ENCODE data around the gene IFNA16.

Gene IFNA16

DNA sequence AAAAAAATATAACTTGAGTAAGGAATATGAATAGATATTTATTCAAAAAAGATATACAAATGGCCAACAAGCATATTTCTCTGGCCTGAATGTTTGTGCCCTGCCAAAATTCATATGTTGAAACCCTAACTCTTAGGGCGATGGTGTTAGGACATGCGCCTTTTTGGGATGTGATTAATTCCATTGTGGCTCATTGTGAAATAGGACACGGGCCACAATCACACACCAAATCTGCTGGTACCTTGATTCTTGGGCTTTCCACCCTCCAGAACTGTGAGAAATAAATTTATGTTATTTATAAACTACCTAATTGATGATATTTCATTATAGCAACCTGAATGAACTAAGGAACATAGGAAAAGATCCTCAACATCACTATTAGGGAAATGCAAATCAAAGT is 45.0 kb downstream of the IFNA16 start:
- ChIA-PET POLR2A (no interaction called here), CTCF (no interaction called here)
- no peaks in the 10 kb centered on the region for H3K36me3 ChIP-seq (ENCODE audit: control insufficient read depth in 2 of 2, insufficient read depth in 1 of 2, low read length in 2 of 2)
- no peak overlapping the region for H3K27ac ChIP-seq (ENCODE audit: extremely low read depth, low read depth, low read length)
- no peaks in the 10 kb centered on the region for H3K9me3 ChIP-seq (ENCODE audit: control insufficient read depth, insufficient read depth, low read depth, low read length)
- TF ChIP-seq ZNF366 (tag by site-specific recombination; conservative IDR thresholded peaks at IDR 0.05) (no peak), MYNN (tag by site-specific recombination; IDR thresholded peaks at IDR 0.05; ENCODE audit: borderline replicate concordance) (no peak), ZNF202 (tag by site-specific recombination; IDR thresholded peaks at IDR 0.05; ENCODE audit: borderline replicate concordance) (no peak), RBAK (tag by site-specific recombination; IDR thresholded peaks at IDR 0.05) (no peak), KLF9 (tag by site-specific recombination; IDR thresholded peaks at IDR 0.05; ENCODE audit: low read depth) (no peak), ZSCAN23 (tag by site-specific recombination; IDR thresholded peaks at IDR 0.05) (no peak), OSR2 (tag by site-specific recombination; IDR thresholded peaks at IDR 0.05) (no peak), ZNF155 (tag by site-specific recombination; IDR thresholded peaks at IDR 0.05) (no peak), ZNF549 (tag by site-specific recombination; IDR thresholded peaks at IDR 0.05) (no peak)
- TF ChIP-seq, protein P1, sequence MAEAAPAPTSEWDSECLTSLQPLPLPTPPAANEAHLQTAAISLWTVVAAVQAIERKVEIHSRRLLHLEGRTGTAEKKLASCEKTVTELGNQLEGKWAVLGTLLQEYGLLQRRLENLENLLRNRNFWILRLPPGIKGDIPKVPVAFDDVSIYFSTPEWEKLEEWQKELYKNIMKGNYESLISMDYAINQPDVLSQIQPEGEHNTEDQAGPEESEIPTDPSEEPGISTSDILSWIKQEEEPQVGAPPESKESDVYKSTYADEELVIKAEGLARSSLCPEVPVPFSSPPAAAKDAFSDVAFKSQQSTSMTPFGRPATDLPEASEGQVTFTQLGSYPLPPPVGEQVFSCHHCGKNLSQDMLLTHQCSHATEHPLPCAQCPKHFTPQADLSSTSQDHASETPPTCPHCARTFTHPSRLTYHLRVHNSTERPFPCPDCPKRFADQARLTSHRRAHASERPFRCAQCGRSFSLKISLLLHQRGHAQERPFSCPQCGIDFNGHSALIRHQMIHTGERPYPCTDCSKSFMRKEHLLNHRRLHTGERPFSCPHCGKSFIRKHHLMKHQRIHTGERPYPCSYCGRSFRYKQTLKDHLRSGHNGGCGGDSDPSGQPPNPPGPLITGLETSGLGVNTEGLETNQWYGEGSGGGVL (tag by site-specific recombination; IDR thresholded peaks at IDR 0.05) = no peak
- TF ChIP-seq, protein P2, sequence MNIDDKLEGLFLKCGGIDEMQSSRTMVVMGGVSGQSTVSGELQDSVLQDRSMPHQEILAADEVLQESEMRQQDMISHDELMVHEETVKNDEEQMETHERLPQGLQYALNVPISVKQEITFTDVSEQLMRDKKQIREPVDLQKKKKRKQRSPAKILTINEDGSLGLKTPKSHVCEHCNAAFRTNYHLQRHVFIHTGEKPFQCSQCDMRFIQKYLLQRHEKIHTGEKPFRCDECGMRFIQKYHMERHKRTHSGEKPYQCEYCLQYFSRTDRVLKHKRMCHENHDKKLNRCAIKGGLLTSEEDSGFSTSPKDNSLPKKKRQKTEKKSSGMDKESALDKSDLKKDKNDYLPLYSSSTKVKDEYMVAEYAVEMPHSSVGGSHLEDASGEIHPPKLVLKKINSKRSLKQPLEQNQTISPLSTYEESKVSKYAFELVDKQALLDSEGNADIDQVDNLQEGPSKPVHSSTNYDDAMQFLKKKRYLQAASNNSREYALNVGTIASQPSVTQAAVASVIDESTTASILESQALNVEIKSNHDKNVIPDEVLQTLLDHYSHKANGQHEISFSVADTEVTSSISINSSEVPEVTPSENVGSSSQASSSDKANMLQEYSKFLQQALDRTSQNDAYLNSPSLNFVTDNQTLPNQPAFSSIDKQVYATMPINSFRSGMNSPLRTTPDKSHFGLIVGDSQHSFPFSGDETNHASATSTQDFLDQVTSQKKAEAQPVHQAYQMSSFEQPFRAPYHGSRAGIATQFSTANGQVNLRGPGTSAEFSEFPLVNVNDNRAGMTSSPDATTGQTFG (tag by site-specific recombination; IDR thresholded peaks at IDR 0.05; ENCODE audit: borderline replicate concordance) = no peak
- TF ChIP-seq, protein P3, sequence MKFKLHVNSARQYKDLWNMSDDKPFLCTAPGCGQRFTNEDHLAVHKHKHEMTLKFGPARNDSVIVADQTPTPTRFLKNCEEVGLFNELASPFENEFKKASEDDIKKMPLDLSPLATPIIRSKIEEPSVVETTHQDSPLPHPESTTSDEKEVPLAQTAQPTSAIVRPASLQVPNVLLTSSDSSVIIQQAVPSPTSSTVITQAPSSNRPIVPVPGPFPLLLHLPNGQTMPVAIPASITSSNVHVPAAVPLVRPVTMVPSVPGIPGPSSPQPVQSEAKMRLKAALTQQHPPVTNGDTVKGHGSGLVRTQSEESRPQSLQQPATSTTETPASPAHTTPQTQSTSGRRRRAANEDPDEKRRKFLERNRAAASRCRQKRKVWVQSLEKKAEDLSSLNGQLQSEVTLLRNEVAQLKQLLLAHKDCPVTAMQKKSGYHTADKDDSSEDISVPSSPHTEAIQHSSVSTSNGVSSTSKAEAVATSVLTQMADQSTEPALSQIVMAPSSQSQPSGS (tag by site-specific recombination; IDR thresholded peaks at IDR 0.05; ENCODE audit: low read depth) = no peak
- TF ChIP-seq, protein P4, sequence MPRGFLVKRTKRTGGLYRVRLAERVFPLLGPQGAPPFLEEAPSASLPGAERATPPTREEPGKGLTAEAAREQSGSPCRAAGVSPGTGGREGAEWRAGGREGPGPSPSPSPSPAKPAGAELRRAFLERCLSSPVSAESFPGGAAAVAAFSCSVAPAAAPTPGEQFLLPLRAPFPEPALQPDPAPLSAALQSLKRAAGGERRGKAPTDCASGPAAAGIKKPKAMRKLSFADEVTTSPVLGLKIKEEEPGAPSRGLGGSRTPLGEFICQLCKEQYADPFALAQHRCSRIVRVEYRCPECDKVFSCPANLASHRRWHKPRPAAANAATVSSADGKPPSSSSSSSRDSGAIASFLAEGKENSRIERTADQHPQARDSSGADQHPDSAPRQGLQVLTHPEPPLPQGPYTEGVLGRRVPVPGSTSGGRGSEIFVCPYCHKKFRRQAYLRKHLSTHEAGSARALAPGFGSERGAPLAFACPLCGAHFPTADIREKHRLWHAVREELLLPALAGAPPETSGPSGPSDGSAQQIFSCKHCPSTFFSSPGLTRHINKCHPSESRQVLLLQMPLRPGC (tag by site-specific recombination; IDR thresholded peaks at IDR 0.05) = no peak
- H3K4me1 ChIP-seq (ENCODE audit: control insufficient read depth, insufficient read depth, low read length) = no peaks in the 10 kb centered on the region
- no peak overlapping the region for H3K4me3 ChIP-seq (ENCODE audit: low read depth, low read length)

DNA sequence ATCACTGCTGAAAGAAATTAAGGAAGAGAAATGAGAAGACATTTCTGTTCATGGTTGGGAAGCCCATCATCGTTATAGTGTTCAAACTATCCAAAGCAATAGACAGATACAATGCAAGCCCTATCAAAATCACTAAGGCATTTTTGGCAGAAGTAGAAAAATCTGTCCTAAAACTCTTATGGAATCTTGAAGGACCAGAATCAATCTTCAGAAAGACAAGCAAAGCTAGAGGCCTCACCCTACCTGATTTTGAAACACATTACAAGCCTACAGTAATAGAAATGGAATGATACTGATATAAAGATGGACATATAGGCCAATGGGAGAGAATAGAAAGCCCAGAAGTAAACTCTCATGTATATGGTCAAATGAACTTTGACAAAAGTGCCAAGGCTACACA is 45.8 kb downstream of the IFNA16 start:
- H3K27ac ChIP-seq (ENCODE audit: extremely low read depth, low read depth, low read length) = no peak overlapping the region
- CTCF ChIA-PET = interaction anchor here (0.6 kb wide), 1 partner anchor 17 kb away, joined by 3 read pairs; no protein-coding TSS in a partner anchor
- POLR2A ChIA-PET = no interaction called here
- TF ChIP-seq ZNF785 (tag by site-specific recombination; IDR thresholded peaks at IDR 0.05) = no peak
- TF ChIP-seq HOXD13 (CRISPR knock-in tag; IDR thresholded peaks at IDR 0.05; ENCODE audit: borderline replicate concordance) = no peak
- TF ChIP-seq ZNF514 (tag by site-specific recombination; IDR thresholded peaks at IDR 0.05) = no peak
- no peak for TF ChIP-seq ZNF423 (tag by site-specific recombination; IDR thresholded peaks at IDR 0.05)
- no peak for TF ChIP-seq HOXC10 (CRISPR knock-in tag; IDR thresholded peaks at IDR 0.05)
- no peak for TF ChIP-seq ZNF174 (tag by site-specific recombination; IDR thresholded peaks at IDR 0.05)
- TF ChIP-seq ZNF768 (tag by site-specific recombination; IDR thresholded peaks at IDR 0.05) = no peak
- no peak for TF ChIP-seq ZNF416 (tag by site-specific recombination; IDR thresholded peaks at IDR 0.05)
- no peak for TF ChIP-seq ZEB2 (tag by site-specific recombination; IDR thresholded peaks at IDR 0.05)
- TF ChIP-seq, protein P2 (tag by site-specific recombination; IDR thresholded peaks at IDR 0.05; ENCODE audit: borderline replicate concordance) = no peak
- no peak for TF ChIP-seq ZNF473 (tag by site-specific recombination; IDR thresholded peaks at IDR 0.05)
- TF ChIP-seq ZNF394 (tag by site-specific recombination; IDR thresholded peaks at IDR 0.05; ENCODE audit: borderline replicate concordance) = no peak

More for the DNA sequence above, 45.8 kb downstream of the IFNA16 start:
- Histone ChIP-seq H3K4me3 (ENCODE audit: low read depth, low read length) (no peak overlapping the region), H3K36me3 (ENCODE audit: control insufficient read depth in 2 of 2, insufficient read depth in 1 of 2, low read length in 2 of 2) (no peaks in the 10 kb centered on the region), H3K9me3 (ENCODE audit: control insufficient read depth, insufficient read depth, low read depth, low read length) (no peaks in the 10 kb centered on the region), H3K4me1 (ENCODE audit: control insufficient read depth, insufficient read depth, low read length) (no peaks in the 10 kb centered on the region)
